Measurements from ENCODE around the gene AOX1.
A peak's percentile ranks its signal among the peaks of the same experiment; 100 is the strongest.
"Not testable (repeated sequence)": the region's sequence is repeated elsewhere in the genome, so short reads cannot be mapped to it uniquely, and the experiment has no call there.

The AOX1 gene

GRCh38 chr2:200668478-200668877 is 82.7 kb downstream of the AOX1 start:
- TF ChIP-seq JUND (IDR thresholded peaks at IDR 0.05; ENCODE audit: low read depth) = no peak
- DNase-seq (ENCODE audit: low read depth in 1 of 2, low spot score in 1 of 2) = no peak
- in situ Hi-C loops (cut with HindIII; ENCODE audit: low pct_unique_long_range_greater_than_20kb, low sequenced_read_pairs) = no loop called here

GRCh38 chr2:200669308-200669707 is 83.5 kb downstream of the AOX1 start:
- DNase-seq (ENCODE audit: low read depth in 1 of 2, low spot score in 1 of 2) = no peak
- in situ Hi-C loops (cut with HindIII; ENCODE audit: low pct_unique_long_range_greater_than_20kb, low sequenced_read_pairs) = no loop called here
- no peak for TF ChIP-seq JUND (IDR thresholded peaks at IDR 0.05; ENCODE audit: low read depth)

GRCh38 chr2:200670313-200670712 is 84.5 kb downstream of the AOX1 start:
- TF ChIP-seq JUND (IDR thresholded peaks at IDR 0.05; ENCODE audit: low read depth) = no peak
- DNase-seq (ENCODE audit: low read depth in 1 of 2, low spot score in 1 of 2) = no peak
- in situ Hi-C loops (cut with HindIII; ENCODE audit: low pct_unique_long_range_greater_than_20kb, low sequenced_read_pairs) = no loop called here

GRCh38 chr2:200670751-200671150 is 84.9 kb downstream of the AOX1 start:
- in situ Hi-C loops (cut with HindIII; ENCODE audit: low pct_unique_long_range_greater_than_20kb, low sequenced_read_pairs) = no loop called here

GRCh38 chr2:200673191-200673590 is 87.4 kb downstream of the AOX1 start:
- DNase-seq (ENCODE audit: low read depth in 1 of 2, low spot score in 1 of 2) = no peak
- in situ Hi-C loops (cut with HindIII; ENCODE audit: low pct_unique_long_range_greater_than_20kb, low sequenced_read_pairs) = no loop called here
- TF ChIP-seq JUND (IDR thresholded peaks at IDR 0.05; ENCODE audit: low read depth) = no peak

More at GRCh38 chr2:200670751-200671150, 84.9 kb downstream of the AOX1 start:
- no peak for DNase-seq (ENCODE audit: low read depth in 1 of 2, low spot score in 1 of 2)
- TF ChIP-seq JUND (IDR thresholded peaks at IDR 0.05; ENCODE audit: low read depth) = no peak

- DNase-seq (ENCODE audit: low read depth in 1 of 2, low spot score in 1 of 2) = no peak
- in situ Hi-C loops (cut with HindIII; ENCODE audit: low pct_unique_long_range_greater_than_20kb, low sequenced_read_pairs) = no loop called here
- no peak for TF ChIP-seq JUND (IDR thresholded peaks at IDR 0.05; ENCODE audit: low read depth)
Observed at GRCh38 chr2:200674837-200675236, 89.0 kb downstream of the AOX1 start.

GRCh38 chr2:200677171-200677570 is 91.4 kb downstream of the AOX1 start:
- TF ChIP-seq JUND (IDR thresholded peaks at IDR 0.05; ENCODE audit: low read depth) = no peak
- in situ Hi-C loops (cut with HindIII; ENCODE audit: low pct_unique_long_range_greater_than_20kb, low sequenced_read_pairs) = no loop called here
- DNase-seq (ENCODE audit: low read depth in 1 of 2, low spot score in 1 of 2) = no peak

- DNase-seq (ENCODE audit: low read depth in 1 of 2, low spot score in 1 of 2) = peak in 1 of 2 experiments; percentile 8
- in situ Hi-C loops (cut with HindIII; ENCODE audit: low pct_unique_long_range_greater_than_20kb, low sequenced_read_pairs) = no loop called here
Observed at GRCh38 chr2:200677721-200678532, 92.1 kb downstream of the AOX1 start.

GRCh38 chr2:200679127-200679526 is 93.3 kb downstream of the AOX1 start:
- no peak for TF ChIP-seq JUND (IDR thresholded peaks at IDR 0.05; ENCODE audit: low read depth)
- in situ Hi-C loops (cut with HindIII; ENCODE audit: low pct_unique_long_range_greater_than_20kb, low sequenced_read_pairs) = no loop called here
- DNase-seq (ENCODE audit: low read depth in 1 of 2, low spot score in 1 of 2) = no peak

More at GRCh38 chr2:200677721-200678532, 92.1 kb downstream of the AOX1 start:
- TF ChIP-seq JUND (IDR thresholded peaks at IDR 0.05; ENCODE audit: low read depth) = no peak

GRCh38 chr2:200679535-200679934 is 93.7 kb downstream of the AOX1 start:
- in situ Hi-C loops (cut with HindIII; ENCODE audit: low pct_unique_long_range_greater_than_20kb, low sequenced_read_pairs) = no loop called here
- no peak for TF ChIP-seq JUND (IDR thresholded peaks at IDR 0.05; ENCODE audit: low read depth)
- no peak for DNase-seq (ENCODE audit: low read depth in 1 of 2, low spot score in 1 of 2)

GRCh38 chr2:200681697-200682096 is 95.9 kb downstream of the AOX1 start:
- in situ Hi-C loops (cut with HindIII; ENCODE audit: low pct_unique_long_range_greater_than_20kb, low sequenced_read_pairs) = no loop called here
- DNase-seq (ENCODE audit: low read depth in 1 of 2, low spot score in 1 of 2) = no peak
- no peak for TF ChIP-seq JUND (IDR thresholded peaks at IDR 0.05; ENCODE audit: low read depth)

- DNase-seq (ENCODE audit: low read depth in 1 of 2, low spot score in 1 of 2); in situ Hi-C loops (cut with HindIII; ENCODE audit: low pct_unique_long_range_greater_than_20kb, low sequenced_read_pairs): not testable (repeated sequence)
Observed at GRCh38 chr2:200682407-200682806, 96.6 kb downstream of the AOX1 start.

GRCh38 chr2:200687922-200688920 is 102.4 kb downstream of the AOX1 start:
- no peak for TF ChIP-seq JUND (IDR thresholded peaks at IDR 0.05; ENCODE audit: low read depth)
- in situ Hi-C loops (cut with HindIII; ENCODE audit: low pct_unique_long_range_greater_than_20kb, low sequenced_read_pairs) = no loop called here

More at GRCh38 chr2:200687922-200688920, 102.4 kb downstream of the AOX1 start:
- DNase-seq (ENCODE audit: low read depth in 1 of 2, low spot score in 1 of 2) = no peak
